HL-60 (cell line): ENCODE results near the gene PPP1R1B.

Experiments
- DNase-seq, 2 experiments: peaks; one replicate each; pipeline ENCODE4 v3.0.0-alpha.2; 2010 to 2020; ENCODE audit warnings: low read depth in 1 of 2, low spot score in 1 of 2
- H3K27ac ChIP-seq: fragments of 250-450 bp; sonication (Bioruptor Pico); replicated peaks from 2 replicates; pipeline ENCODE4 v1.5.1; 2020; ENCODE audit warnings: mild to moderate bottlenecking, moderate library complexity
- H3K27me3 ChIP-seq: fragments of 250-450 bp; sonication (Bioruptor Pico); 2 replicates; pipeline ENCODE4 v1.5.1; 2021; ENCODE audit warnings: mild to moderate bottlenecking, moderate library complexity; ENCODE audit not compliant: insufficient read depth, poor library complexity, severe bottlenecking
- H3K4me3 ChIP-seq: replicated peaks from 2 replicates; pipeline ENCODE4 v1.5.1; 2011; ENCODE audit warnings: mild to moderate bottlenecking, control low read depth, low read length; ENCODE audit not compliant: insufficient read depth
- CTCF ChIP-seq: IDR thresholded peaks from one replicate; pipeline ENCODE4 v1.5.1; 2011; ENCODE audit warnings: low read length, control low read depth, inconsistent platforms; ENCODE audit not compliant: insufficient read depth
- GABPA ChIP-seq: IDR thresholded peaks from 2 replicates; pipeline ENCODE4 v1.6.1; 2012; ENCODE audit warnings: low read depth
- POLR2AphosphoS5 ChIP-seq: IDR thresholded peaks from 2 replicates; pipeline ENCODE4 v1.6.1; 2012; ENCODE audit warnings: low read depth
- SPI1 ChIP-seq: IDR thresholded peaks from 2 replicates; pipeline ENCODE4 v1.6.1; 2012; ENCODE audit warnings: low read depth, mild to moderate bottlenecking, borderline replicate concordance
- TF ChIP-seq, protein P1 (sequence below): IDR thresholded peaks from 2 replicates; pipeline ENCODE4 v1.6.1; 2012; ENCODE audit warnings: low read depth; ENCODE audit not compliant: insufficient replicate concordance

PPP1R1B gene

GRCh38 chr17:39627047-39627711 lies 427 bp downstream of the PPP1R1B start:
- DNase-seq = no peak

DNA sequence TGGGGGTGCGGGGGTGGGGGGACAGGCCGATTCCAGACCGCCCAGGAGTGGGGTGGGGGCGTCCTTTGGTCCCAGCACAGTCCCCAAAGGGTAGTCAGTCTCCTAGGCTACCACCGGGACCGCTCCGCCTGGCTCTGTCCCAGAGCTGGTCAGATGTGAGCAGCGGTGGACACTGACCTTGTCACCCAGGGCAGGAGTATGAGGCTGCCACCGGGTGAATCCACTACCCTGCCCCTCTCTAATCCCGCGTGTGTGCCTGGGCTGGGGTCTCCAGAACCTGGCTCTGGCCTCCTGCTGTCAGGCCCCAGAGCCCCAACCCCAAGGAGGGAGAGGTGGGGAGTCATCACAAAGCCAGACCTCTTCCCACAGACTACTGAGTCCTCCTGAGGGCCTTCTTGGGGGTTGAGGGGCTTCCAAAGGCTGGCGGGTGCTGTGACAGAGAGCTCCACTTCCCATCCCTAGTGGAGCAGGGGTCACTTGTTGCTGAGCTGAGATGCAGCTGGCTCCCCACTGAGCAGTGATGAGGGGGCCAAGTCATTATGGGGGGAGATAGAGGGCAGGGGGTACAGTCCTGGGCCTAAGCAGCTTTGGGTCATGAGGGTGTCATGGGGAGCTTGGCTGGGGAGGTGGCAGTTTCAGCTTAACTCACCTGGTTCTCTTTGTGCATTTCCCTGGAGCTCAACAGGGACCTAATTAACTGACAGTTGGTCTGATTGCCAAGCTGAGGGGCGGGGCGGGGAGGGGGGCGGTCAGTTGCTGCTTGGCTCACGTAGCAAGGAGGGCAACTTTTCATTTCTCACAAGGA lies 1.2 kb downstream of the PPP1R1B start:
- peaks cover 7% of the 10 kb centered on the region for H3K27me3 ChIP-seq
- TF ChIP-seq SPI1 = no peak
- no peak for TF ChIP-seq GABPA
- TF ChIP-seq, protein P1, sequence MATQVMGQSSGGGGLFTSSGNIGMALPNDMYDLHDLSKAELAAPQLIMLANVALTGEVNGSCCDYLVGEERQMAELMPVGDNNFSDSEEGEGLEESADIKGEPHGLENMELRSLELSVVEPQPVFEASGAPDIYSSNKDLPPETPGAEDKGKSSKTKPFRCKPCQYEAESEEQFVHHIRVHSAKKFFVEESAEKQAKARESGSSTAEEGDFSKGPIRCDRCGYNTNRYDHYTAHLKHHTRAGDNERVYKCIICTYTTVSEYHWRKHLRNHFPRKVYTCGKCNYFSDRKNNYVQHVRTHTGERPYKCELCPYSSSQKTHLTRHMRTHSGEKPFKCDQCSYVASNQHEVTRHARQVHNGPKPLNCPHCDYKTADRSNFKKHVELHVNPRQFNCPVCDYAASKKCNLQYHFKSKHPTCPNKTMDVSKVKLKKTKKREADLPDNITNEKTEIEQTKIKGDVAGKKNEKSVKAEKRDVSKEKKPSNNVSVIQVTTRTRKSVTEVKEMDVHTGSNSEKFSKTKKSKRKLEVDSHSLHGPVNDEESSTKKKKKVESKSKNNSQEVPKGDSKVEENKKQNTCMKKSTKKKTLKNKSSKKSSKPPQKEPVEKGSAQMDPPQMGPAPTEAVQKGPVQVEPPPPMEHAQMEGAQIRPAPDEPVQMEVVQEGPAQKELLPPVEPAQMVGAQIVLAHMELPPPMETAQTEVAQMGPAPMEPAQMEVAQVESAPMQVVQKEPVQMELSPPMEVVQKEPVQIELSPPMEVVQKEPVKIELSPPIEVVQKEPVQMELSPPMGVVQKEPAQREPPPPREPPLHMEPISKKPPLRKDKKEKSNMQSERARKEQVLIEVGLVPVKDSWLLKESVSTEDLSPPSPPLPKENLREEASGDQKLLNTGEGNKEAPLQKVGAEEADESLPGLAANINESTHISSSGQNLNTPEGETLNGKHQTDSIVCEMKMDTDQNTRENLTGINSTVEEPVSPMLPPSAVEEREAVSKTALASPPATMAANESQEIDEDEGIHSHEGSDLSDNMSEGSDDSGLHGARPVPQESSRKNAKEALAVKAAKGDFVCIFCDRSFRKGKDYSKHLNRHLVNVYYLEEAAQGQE = no peak
- no peak for TF ChIP-seq POLR2AphosphoS5
- TF ChIP-seq CTCF = no peak
- H3K27ac ChIP-seq = no peak overlapping the region
- DNase-seq = no peak
- no peak overlapping the region for H3K4me3 ChIP-seq

More at GRCh38 chr17:39627047-39627711, 427 bp downstream of the PPP1R1B start:
- peaks cover 7% of the 10 kb centered on the region for H3K27me3 ChIP-seq
- TF ChIP-seq CTCF = no peak
- no peak for TF ChIP-seq SPI1
- TF ChIP-seq GABPA = no peak
- TF ChIP-seq POLR2AphosphoS5 = no peak
- TF ChIP-seq, protein P1 = no peak
- no peak overlapping the region for H3K27ac ChIP-seq
- no peak overlapping the region for H3K4me3 ChIP-seq

GRCh38 chr17:39628655-39629493 lies 2.1 kb downstream of the PPP1R1B start:
- DNase-seq = no peak
- TF ChIP-seq GABPA (no peak), SPI1 (no peak), CTCF (no peak), POLR2AphosphoS5 (no peak)
- TF ChIP-seq, protein P1 = no peak
- Histone ChIP-seq H3K27ac (peak overlapping the region; percentile 57; the same call in 1 of the 2 replicates), H3K27me3 (peaks cover 7% of the 10 kb centered on the region), H3K4me3 (no peak overlapping the region)
